ENCODE measurements around the gene FBL.
"Not testable (repeated sequence)": the region's sequence is repeated elsewhere in the genome, so short reads cannot be mapped to it uniquely, and the experiment has no call there.

FBL gene

DNA sequence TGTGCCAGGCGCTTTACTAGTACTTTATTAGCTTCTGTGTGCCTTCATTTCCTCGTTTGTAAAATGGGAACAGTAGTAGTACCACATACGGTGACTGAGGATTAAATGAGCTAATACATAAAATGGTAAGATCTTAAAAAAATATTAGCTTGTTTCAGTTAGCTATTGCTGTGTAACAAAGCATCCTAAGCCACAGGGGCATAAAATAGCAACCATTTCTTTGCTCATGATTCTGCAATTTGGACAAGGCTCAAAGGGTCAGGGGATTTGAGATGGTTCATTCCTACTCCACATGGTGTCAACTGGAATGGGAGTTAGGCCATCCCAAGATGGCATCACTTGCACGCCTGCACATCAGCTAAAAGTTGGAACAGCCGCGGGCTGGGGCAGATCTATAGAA lies 25.5 kb downstream of the FBL start:
- DNase-seq, result no peak

DNA sequence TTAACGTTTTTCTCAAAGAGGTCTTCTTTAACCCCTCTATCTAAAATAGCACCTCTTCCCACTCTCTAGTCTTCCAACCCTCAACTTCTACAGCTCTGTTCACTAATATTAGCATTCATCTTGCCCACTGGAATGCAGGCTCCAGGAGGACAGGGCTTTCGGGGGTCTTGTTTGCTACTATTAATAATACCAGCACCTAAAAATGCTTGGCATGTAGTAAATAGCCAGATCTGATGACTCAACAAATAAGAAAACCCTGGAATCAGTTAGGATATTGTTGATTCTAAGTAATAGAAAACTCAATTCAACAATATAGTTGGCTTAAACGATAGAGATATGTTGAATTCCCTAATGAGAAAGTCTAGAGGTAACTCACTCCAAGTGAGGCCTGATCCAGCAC lies 26.4 kb downstream of the FBL start:
- DNase-seq, result no peak

DNA sequence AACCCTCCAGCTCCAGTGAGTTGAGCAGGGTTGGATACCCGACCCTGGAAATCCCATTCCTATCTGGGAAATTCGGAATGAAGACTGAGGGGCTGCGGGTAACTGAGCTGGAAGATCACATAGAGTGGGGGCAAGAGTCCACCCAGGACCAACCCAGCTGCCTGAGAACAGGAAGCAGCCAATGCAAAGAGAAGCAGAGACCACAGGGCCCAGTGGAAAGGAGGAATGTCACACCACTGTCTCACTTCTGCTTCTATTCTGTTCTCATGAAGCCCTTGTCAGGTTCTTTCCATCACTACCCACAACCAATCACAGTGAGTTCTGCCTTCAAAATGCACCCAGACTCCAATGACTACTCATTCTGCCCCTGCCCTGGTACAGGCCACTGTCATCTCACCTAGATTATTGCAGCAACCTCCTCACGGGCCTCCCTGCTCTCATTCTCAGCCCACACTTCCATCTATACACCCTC lies 27.5 kb downstream of the FBL start:
- DNase-seq, result no peak

DNA sequence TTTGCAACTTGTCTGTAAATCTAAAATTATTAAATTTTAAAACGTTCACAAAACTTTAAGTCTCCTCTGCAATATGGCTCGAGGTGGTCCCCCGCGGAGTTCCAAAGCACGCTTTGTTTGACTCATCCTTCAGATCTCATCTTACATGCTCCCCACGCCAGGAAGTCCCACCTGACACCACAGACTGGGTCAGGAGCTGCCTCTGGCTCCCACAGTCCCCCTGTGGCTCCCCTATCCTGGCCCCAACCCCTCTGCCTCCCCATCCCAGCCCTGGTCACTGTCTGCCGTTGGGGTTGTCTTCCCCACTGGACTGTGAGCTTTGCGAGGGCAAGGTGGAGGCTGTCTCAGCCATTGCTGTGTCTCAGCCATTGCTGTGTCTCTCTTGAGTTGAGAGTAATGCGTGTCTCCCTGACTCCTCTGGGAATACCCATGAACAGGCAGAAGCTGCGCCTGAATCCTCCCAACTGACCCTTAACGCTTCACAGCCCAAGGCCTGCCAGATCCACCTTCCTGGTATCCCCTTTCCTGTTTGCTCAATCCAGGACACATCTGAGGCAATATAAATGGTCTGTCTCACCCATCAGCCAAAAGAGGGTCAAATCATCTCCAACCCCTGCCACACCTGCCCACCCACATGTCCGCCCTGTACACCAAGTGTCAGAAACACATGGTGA lies 28.2 kb downstream of the FBL start:
- no peak for DNase-seq

DNA sequence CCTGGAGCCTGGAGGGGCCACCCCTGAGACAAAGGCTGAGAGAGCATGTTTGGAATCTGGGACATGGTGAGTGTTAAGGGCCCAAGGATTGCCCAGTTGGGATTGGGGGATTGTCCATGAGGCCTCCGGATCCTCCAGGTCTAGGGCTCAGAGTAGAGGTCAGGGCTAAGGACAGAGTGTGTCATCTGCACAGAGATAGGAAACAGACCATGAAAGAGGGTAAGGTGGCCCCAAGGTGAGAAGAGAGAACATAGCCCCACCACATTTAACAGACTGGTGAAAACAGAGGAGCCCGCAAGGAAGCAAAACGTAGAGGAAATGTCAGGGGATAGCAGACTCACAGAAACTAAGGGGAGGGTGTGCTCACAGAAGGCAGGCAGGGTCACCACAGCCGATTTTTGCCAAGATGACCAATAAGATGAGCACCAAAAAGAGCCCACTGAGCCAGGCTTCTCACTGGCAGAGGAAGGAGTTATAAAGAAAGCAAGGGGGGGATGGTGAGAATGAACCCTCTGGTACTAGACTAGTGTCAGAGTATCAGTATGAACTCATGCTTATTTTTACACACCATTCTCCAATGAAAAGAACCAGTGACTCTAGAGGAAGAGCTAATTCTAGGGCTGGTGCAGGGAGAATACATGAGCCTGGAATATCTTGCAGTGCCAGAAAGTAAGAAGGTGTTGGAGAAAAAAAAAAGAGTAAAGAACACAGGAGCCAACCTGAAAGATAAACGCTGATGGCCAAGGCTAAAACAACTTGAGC lies 29.7 kb downstream of the FBL start:
- DNase-seq, result no peak

DNA sequence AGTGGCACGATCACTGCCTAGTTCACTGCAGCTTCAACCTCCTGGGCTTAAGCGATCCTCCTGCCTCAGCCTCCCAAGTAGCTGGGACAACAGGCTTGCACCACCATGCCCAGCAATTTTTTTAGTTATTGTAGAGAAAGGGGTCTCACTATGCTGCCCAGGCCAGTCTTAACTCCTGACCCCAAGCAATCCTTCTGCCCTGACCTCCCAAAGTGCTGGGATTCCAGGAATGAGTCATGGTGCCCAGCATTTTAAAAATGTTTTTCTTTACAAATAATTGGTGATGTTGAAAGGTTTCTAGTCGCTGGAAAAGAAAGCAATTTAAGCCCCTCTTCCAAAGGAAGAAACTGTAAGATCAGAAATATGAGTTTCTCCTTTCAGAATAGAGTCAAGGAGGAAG lies 31.6 kb downstream of the FBL start:
- DNase-seq, result no peak

DNA sequence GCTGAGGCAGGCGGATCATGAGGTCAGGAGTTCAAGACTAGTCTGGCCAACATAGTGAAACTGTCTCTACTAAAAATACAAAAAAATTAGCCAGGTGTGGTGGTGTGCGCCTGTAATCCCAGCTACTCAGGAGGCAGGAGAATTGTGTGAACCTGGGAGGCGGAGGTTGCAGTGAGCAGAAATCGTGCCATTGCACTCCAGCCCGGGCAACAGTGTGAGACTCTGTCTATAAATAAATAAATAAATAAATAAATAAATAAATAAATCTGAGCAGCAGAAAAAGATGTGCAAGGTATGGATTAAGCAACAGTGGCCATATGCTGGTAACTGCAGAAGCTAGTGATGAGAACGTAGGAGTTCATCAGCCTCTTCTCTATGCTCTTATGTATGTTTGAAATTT lies 32.1 kb downstream of the FBL start:
- DNase-seq, result not testable (repeated sequence)

DNA sequence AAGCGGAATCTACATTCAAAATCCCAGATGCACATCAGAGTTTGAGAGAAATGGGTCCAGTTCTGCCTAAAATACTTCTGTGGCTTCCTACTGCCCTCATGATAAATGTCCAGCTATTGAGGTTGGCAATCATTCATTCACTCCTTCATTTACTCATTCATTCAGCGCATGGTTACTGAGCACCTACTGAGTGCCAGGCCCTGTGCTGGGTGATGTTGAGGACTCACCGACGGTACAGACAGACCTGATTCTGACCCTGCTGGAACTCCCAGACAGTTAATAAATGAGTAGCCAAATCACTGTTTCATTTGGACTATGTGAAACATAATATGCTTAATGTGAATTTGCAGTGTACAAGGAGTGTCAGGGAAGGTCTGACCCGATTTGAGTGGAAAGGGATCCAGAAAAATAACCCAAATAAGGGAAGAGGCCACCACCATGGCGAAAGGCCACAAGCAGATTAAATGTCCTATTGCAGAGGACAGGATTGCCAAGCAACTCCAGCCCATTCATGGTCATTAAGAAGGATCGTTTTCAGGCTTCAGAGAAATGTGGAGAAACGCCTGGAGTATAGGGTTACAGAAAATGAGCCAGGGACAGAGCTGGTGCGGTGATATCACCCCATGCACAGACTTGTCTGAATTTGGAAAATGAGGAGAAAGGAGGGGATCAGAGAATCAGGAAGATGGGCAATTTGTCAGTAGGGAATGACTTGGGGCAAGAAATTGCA lies 32.8 kb downstream of the FBL start:
- no peak for DNase-seq

DNA sequence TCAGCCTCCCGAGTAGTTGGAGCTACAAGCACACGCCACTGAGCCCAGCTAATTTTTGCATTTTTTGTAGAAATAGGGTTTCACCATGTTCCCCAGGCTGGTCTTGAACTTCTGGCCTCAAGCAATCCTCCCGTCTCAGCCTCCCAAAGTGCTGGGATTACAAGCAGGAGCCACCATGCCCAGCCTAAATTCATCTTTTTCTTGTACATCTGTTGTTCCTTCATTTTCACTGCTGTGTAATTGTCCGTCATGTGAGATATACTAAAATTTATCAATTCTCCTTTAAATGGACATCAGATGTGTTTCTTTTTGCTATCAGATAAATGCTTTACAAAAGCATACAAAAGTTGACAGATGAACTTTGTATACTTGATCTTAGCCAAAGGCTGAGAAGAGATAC lies 35.1 kb downstream of the FBL start:
- DNase-seq, result no peak

DNA sequence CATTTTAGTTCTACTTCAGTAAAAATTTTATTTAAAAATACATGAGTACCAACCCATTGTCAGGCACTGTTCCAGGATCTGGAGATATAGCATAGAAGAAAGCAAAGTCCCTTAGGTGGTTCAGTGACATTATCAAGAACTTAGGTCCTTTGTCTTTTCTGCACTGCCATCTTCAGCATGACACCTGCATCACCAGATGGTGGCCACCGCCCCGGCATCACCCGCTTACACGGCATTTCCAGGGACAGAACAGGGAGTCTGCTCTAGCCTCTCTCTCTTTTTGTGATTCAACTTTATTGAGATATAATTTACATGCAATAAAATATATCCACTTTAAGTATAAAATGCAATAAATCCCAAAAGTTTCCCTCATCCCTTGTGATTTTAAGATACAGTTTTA lies 35.8 kb downstream of the FBL start:
- no peak for DNase-seq

DNA sequence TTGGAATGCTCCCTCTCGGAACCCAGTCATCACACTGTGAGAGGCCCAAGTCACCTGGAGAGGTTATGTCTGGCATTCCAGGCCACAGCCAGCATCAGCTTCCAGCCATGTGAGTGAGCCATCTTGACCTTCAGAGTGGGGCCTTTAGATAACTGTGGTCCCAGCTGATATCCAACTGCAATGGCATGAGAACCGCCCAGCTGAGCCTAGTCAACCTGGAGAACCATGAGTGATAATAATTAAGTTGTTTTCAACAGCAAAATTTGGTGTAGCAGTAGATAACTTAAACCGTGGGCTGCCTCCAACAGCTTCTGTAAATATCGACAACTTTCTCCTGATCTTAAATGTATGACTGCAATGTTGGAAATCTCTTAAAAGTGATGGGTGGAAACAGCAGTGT lies 36.8 kb downstream of the FBL start:
- DNase-seq, result no peak

DNA sequence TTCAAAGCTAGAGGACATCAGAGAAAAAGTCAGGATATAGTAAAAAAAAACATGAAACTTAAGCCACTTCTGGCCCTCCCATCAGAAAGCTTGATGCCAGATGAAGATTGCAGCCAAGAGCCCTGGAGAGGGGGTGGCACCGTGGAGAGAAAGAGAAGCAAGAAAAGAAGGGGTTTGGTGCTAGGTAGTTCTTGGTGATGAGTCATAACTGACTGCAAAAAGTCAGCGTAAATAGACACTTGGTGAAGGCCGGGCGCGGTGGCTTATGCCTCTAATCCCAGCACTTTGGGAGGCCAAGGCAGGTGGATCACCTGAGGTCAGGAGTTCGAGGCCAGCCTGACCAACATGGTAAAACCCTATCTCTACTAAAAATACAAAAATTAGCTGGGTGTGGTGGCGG lies 37.5 kb downstream of the FBL start:
- not testable (repeated sequence) for DNase-seq

DNA sequence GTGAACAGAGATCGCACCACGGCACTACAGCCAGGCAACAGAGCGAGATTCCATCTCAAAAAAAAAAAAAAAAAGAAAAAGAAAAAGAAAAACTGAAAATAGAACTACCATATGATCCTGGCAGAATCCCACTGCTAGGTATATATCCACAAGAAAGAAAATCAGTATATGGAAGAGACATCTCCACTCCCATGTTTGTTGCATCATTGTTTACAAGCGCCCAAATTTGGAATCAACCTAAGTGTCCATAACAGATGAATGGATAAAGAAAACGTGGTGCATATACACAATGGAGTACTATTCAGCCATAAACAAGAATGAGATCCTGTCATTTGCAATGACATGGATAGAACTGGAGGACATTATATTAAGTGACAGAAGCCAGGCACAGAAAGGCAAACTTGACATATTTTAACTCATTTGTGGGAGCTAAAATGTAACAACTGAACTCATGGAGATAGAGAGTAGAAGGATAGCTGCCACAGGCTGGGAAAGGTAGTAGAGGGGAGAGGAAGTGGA lies 38.3 kb downstream of the FBL start:
- DNase-seq, result no peak

DNA sequence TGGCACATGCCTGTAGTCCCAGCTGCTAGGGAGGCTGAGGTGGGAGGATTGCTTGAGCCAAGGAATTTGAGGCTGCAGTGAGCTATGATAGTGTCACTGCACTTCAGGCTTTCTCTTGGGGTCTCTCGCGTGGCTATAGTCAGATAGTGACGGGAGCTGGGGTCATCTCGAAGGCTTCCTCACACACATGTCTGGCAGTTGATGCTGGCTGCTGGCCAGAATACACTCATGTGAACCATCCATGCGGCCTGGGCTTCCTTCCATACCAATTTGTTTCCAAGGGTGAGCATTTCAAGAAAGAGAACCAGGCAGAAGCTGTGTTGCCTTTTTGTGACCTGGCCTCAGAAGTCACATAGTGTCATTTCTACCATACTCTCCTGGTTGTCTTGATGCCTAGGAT lies 41.1 kb downstream of the FBL start:
- DNase-seq, result no peak

DNA sequence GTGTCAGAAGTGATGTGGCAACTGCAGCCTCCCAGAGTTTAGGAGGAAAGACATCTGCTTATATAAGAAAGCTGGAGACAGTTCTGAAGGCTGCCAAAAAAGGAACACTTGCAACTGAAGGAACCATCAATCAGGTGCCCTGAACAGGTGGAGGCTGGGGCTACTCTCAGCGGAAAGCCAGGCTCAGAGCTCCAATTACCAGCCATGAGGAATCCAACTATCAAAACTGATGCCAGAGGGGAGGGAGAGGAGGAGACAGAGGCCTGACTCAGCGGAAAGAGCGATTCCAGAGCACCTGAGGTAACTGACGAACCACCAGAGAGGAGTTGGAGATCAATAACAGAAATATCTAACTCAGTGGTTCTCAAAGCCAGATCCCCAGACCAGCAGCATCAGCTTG lies 43.2 kb downstream of the FBL start:
- DNase-seq, result no peak

DNA sequence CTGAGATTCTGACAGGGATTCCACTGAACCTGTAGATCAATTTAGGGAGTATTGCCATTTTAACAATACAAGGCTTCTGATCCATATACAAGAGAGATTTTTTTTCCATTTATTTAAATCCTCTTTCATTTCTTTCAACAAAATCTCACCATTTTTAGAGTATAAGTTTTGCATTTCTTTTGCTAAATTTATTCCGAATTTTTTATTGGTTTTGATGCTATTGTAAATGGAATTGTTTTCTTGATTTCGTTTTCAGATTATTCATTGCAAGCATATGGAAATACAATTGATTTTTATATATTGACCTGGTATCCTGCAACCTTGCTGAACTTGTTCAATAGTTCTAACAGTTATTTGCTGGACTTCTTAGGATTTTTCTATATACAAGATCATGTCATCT lies 49.1 kb downstream of the FBL start:
- no peak for DNase-seq

DNA sequence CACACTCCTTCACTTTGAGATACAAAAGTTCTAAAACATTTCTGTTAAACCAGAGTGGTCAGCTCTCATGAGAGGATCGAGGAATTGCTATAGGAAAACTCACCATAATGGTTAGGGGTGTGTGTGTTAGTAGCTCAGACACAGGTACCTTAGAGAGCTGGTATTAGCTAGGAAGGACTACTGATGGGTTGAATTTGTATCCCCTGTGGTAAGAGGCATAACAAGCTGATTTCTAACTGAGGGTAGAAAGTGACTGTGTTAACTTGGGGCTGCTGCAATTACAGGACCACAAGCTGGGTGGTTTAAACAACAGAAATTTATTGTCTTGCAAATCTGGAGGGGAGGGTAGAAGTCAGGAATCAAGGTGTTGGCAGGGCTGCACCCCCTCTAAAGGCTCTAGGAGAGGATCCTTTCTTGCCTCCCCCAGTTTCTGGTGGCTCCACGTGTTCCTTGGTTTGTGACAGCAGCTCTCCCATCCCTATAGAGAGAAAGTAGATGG lies 50.1 kb downstream of the FBL start:
- DNase-seq, result no peak

DNA sequence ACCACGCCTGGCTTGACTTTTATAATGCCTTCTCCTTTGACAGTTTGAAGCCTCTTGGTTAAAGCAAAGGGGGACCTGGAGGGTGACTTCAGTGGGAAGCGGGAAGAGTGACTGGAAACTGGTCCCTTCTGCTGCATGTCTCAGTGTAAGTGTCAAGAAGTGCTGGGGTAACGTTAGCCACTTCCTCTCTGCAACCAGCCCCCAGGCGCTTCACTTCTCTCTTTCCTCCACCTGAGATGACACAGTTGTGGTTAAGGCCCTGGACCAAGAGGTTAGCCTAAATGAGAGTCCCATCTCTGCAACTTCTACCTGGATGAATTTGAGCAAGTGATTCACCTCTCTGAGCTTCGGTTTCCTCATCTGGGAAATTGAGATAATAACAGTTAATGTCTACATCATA lies 51.2 kb downstream of the FBL start:
- no peak for DNase-seq

DNA sequence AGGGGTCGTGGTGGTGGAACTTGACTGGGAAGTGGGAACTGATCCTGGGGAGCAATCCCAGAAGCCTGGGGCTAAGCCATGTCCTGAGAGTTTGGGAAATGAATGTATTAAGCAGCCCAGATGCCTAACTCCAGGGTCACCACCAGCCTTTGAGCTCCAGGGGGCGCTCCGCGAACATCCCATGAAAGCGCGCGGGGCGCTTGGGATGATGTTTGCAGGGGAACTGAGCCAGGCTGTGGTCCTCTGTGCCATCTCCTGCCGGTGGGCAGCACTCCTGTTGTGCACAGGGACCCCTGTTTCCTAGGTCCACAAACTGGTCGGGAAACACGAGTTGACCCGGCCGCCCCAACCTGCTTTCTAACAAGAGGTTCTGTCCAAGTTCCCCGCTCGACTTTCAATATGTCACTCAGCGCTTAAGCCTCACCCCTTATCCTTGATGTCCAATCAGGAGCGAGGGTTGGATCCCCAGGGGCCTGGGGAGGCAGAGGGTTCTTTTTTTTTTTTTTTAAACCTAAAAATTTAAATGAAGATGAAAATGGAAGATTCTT lies 53.1 kb downstream of the FBL start:
- DNase-seq, result peak; percentile 33

DNA sequence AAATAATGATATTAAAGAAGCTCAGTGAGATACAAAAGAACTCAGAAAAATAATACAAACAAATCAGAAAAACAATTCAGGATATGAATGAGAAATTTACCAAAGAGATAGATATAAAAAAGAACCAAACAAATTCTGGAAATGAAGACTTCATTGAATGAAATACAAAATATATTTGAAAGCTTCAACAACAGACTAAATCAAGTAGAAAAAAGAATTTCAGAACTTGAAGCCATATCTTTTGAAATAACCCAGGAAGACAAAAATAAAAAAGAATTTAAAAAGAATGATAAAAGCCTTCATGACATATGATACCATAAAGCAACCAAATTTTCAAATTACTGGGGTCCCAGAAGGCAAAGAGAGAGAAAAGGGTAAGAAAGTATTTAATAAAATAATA lies 57.9 kb downstream of the FBL start:
- no peak for DNase-seq

All from activated gamma-delta T cell (primary cell).